Activated T-helper 1 cell treated with anti-CD3 and anti-CD28 coated beads, Interleukin-12 subunit alpha, Interleukin-12 subunit beta, Interleukin-2, Interleukin-4 antibody, amounts not matched to agents 30 ng/mL and 10 ng/mL and 1 ng/mL, durations not matched to agents 14 hours and 24 hours and 36 hours (primary cell): ENCODE data around the gene B4GALNT2. TPM values are rescaled to one million over a fixed set of nuclear protein-coding genes. Genes with fewer than 3 reads are reported as not detected.

Experiments
- DNase-seq: peaks from one replicate; pipeline ENCODE4 v3.0.0; 2021; ENCODE audit warnings: low spot score
- H3K27ac Mint-ChIP-seq: one replicate; pipeline ENCODE4 v1.8.0; 2021; ENCODE audit warnings: mild to moderate bottlenecking, mixed read lengths
- H3K27me3 Mint-ChIP-seq: one replicate; pipeline ENCODE4 v1.8.0; 2022; ENCODE audit warnings: mild to moderate bottlenecking, moderate library complexity, mixed read lengths; ENCODE audit not compliant: insufficient read depth
- H3K36me3 Mint-ChIP-seq: one replicate; pipeline ENCODE4 v1.8.0; 2021; ENCODE audit warnings: low read depth, mixed read lengths
- H3K4me1 Mint-ChIP-seq: one replicate; pipeline ENCODE4 v1.8.0; 2021; ENCODE audit warnings: low read depth, mixed read lengths
- H3K4me3 Mint-ChIP-seq: one replicate; pipeline ENCODE4 v1.8.0; 2021; ENCODE audit warnings: mild to moderate bottlenecking, moderate library complexity, mixed read lengths
- H3K9me3 Mint-ChIP-seq: one replicate; pipeline ENCODE4 v1.8.0; 2021; ENCODE audit warnings: mixed read lengths
- intact Hi-C: fragments of 100-400 bp; cut with micrococcal nuclease; formaldehyde crosslinking; loops from one replicate; pipeline ENCODE4 v1.15.1; 2024
- total RNA-seq: library from RNA; stranded (reverse); gene quantifications from 2 replicates; pipeline ENCODE4 v1.2.3, GENCODE V29; 2022

B4GALNT2 gene
- total RNA-seq, 1 donor from 2014 or later, result 0.03 TPM

- DNase-seq, result peak; percentile 49
- no peaks in the 10 kb centered on the region for H3K9me3 Mint-ChIP-seq
- peak overlapping the region; percentile 64 for H3K4me3 Mint-ChIP-seq
- intact Hi-C loops, result no loop called here
- peaks cover 40% of the 10 kb centered on the region for H3K4me1 Mint-ChIP-seq
- peak overlapping the region; percentile 30 for H3K27ac Mint-ChIP-seq
- H3K27me3 Mint-ChIP-seq, result peaks cover 16% of the 10 kb centered on the region
- H3K36me3 Mint-ChIP-seq, result peaks cover 30% of the 10 kb centered on the region
Observed at GRCh38 chr17:49223517-49224197, 91.1 kb downstream of the B4GALNT2 start.

GRCh38 chr17:49224198-49224996, 91.8 kb downstream of the B4GALNT2 start:
- intact Hi-C loops, result no loop called here
- H3K4me3 Mint-ChIP-seq, result peak overlapping the region; percentile 39
- H3K4me1 Mint-ChIP-seq, result peaks cover 40% of the 10 kb centered on the region

GRCh38 chr17:49224997-49225337, 92.4 kb downstream of the B4GALNT2 start:
- no peak for DNase-seq
- Mint-ChIP-seq H3K4me3 (peak overlapping the region; percentile 39), H3K9me3 (no peaks in the 10 kb centered on the region), H3K27me3 (peaks cover 27% of the 10 kb centered on the region), H3K4me1 (peaks cover 44% of the 10 kb centered on the region), H3K36me3 (peaks cover 27% of the 10 kb centered on the region), H3K27ac (no peak overlapping the region)
- intact Hi-C loops, result loop anchor here (5.0 kb wide), 2 partner anchors 93 to 1182 kb away; partner anchors contain the start of gene B4GALNT2

More at GRCh38 chr17:49224198-49224996, 91.8 kb downstream of the B4GALNT2 start:
- H3K36me3 Mint-ChIP-seq, result peaks cover 27% of the 10 kb centered on the region
- no peaks in the 10 kb centered on the region for H3K9me3 Mint-ChIP-seq
- H3K27ac Mint-ChIP-seq, result no peak overlapping the region
- peaks cover 23% of the 10 kb centered on the region for H3K27me3 Mint-ChIP-seq
- DNase-seq, result peak; percentile 48

GRCh38 chr17:49225554-49226236, 93.1 kb downstream of the B4GALNT2 start:
- intact Hi-C loops, result loop anchor here (2.0 to 5.0 kb wide), 3 partner anchors 13 to 1182 kb away; partner anchors contain the start of gene B4GALNT2
- H3K9me3 Mint-ChIP-seq, result no peaks in the 10 kb centered on the region

More at GRCh38 chr17:49225554-49226236, 93.1 kb downstream of the B4GALNT2 start:
- H3K4me1 Mint-ChIP-seq, result peaks cover 44% of the 10 kb centered on the region
- H3K27me3 Mint-ChIP-seq, result peaks cover 27% of the 10 kb centered on the region
- no peak overlapping the region for H3K4me3 Mint-ChIP-seq
- H3K27ac Mint-ChIP-seq, result no peak overlapping the region
- DNase-seq, result no peak
- H3K36me3 Mint-ChIP-seq, result peaks cover 24% of the 10 kb centered on the region

Other genes with a start within 250 kb of the B4GALNT2 start
- gene ATP5MC1, start 240.0 kb upstream of the B4GALNT2 start, total RNA-seq, result 149 and 155 TPM in 2 replicates
- 88.8 and 91.5 TPM in 2 replicates for gene UBE2Z, start 224.4 kb upstream of the B4GALNT2 start, total RNA-seq
- gene SNF8, start 187.9 kb upstream of the B4GALNT2 start, total RNA-seq, result 148 and 163 TPM in 2 replicates
- gene GIP, start 164.2 kb upstream of the B4GALNT2 start, total RNA-seq, result not detected in 2 replicates
- gene IGF2BP1, start 135.4 kb upstream of the B4GALNT2 start, total RNA-seq, result not detected in 2 replicates
- 16.5 and 18.4 TPM in 2 replicates for gene GNGT2, start 77.8 kb downstream of the B4GALNT2 start, total RNA-seq
- gene ABI3, start 77.9 kb downstream of the B4GALNT2 start, total RNA-seq, result 32.8 and 33.0 TPM in 2 replicates
- gene PHOSPHO1, start 98.0 kb downstream of the B4GALNT2 start, total RNA-seq, result 0.37 TPM in 1 of 2 replicates, not detected in the other
- 6.3 and 7.5 TPM in 2 replicates for gene ZNF652, start 229.5 kb downstream of the B4GALNT2 start, total RNA-seq